ENCODE results near the gene DPY30. TPM values are rescaled to one million over a fixed set of nuclear protein-coding genes. Genes with fewer than 3 reads are reported as not detected.
A peak's percentile ranks its signal among the peaks of the same experiment; 100 is the strongest.

Gene DPY30
- total RNA-seq, 4 donors from 2014 or later, result 52.6 to 83.1 (median 61.1) TPM

DNA sequence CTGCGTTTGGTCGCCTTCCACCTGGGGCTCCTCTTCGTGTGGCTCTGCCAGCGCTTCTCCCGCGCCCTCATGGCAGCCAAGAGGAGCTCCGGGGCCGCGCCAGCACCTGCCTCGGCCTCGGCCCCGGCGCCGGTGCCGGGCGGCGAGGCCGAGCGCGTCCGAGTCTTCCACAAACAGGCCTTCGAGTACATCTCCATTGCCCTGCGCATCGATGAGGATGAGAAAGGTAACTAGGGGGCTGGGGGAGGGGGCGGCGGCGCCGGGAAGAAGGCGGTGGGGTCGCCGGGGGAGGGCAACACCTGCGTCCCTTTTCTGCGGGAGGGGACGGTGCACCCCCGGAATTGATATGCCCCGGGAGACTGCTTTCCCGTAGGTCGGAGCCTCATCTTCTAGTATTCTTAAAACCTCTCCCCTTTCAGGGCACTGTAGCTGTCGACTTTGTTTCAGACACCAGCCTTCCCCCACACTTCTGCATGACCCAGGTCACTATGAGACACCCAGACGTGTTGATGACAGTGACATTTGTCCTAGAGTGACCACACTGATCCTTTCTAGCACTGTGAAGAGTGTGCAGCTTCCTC, 24.5 kb upstream of the DPY30 start:
- no peak for DNase-seq (ENCODE audit: extremely low spot score)
- Histone ChIP-seq H3K4me1 (peaks cover 20 to 39% (median 32%) of the 10 kb centered on the region in 4 donors), H3K4me3 (peak overlapping the region; percentile 76 to 94 (median 84)), H3K27me3 (no peaks in the 10 kb centered on the region), H3K9me3 (no peaks in the 10 kb centered on the region), H3K36me3 (peaks cover 0 to 9% (median 7%) of the 10 kb centered on the region in 4 donors), H3K27ac (replicated peaks in 1 of 4) (peak overlapping the region; percentile 86 to 93 (median 89))
- intact Hi-C loops (cut with DNase I), result loop anchor here (5.0 kb wide), 1 partner anchor 103 kb away; the partner anchor contains the start of gene SLC30A6
- WGBS, result 2% methylated on average over 11 of the region's 40 CpGs
- TF ChIP-seq POLR2A (IDR thresholded peaks at IDR 0.05; ENCODE audit: low read depth), result no peak
- TF ChIP-seq, protein P1, sequence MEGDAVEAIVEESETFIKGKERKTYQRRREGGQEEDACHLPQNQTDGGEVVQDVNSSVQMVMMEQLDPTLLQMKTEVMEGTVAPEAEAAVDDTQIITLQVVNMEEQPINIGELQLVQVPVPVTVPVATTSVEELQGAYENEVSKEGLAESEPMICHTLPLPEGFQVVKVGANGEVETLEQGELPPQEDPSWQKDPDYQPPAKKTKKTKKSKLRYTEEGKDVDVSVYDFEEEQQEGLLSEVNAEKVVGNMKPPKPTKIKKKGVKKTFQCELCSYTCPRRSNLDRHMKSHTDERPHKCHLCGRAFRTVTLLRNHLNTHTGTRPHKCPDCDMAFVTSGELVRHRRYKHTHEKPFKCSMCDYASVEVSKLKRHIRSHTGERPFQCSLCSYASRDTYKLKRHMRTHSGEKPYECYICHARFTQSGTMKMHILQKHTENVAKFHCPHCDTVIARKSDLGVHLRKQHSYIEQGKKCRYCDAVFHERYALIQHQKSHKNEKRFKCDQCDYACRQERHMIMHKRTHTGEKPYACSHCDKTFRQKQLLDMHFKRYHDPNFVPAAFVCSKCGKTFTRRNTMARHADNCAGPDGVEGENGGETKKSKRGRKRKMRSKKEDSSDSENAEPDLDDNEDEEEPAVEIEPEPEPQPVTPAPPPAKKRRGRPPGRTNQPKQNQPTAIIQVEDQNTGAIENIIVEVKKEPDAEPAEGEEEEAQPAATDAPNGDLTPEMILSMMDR (IDR thresholded peaks at IDR 0.05), result no peak

DNA sequence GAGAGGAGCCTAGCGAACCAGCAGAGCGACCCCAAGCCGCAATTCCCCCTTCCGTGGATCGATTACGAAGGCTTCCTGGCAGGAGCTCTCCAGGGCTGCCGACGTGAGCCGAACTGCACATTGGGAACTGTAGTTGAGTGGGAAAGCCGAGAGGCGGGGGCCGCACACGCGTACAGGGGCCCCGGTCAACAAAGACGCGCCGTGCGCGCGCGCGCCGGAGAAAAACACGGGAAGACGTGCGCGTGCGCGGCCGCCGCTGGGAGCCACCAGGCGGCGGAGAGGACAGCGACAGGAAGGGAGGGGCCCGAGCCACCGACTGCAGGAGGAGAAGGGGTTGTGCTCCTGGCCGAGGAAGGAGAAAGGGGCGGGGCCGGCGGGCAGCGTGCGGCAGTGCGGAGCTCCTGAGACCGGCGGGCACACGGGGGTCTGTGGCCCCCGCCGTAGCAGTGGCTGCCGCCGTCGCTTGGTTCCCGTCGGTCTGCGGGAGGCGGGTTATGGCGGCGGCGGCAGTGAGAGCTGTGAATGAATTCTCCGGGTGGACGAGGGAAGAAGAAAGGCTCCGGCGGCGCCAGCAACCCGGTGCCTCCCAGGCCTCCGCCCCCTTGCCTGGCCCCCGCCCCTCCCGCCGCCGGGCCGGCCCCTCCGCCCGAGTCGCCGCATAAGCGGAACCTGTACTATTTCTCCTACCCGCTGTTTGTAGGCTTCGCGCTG, 23.9 kb upstream of the DPY30 start, which contains the start of gene SPAST:
Gene SPAST, plus strand, starts transcription at position 247 of the 711 bp plus-strand sequence. Its CDS starts 276 bp downstream, at position 523.
- intact Hi-C loops (cut with DNase I), result loop anchor here (1.0 to 5.0 kb wide), 3 partner anchors 23 to 104 kb away; partner anchors contain the start of genes MEMO1 and SLC30A6
- DNase-seq (ENCODE audit: extremely low spot score), result peak; percentile 98
- under 1% methylated on average over 32 of the region's 79 CpGs for WGBS
- Histone ChIP-seq H3K9me3 (no peaks in the 10 kb centered on the region), H3K27ac (replicated peaks in 1 of 4) (peak within 1 kb of the TSS; percentile 86 to 93 (median 89)), H3K4me1 (peaks cover 20 to 39% (median 32%) of the 10 kb centered on the region in 4 donors), H3K27me3 (no peaks in the 10 kb centered on the region), H3K36me3 (peaks cover 0 to 7% (median 6%) of the 10 kb centered on the region in 4 donors), H3K4me3 (peak within 1 kb of the TSS; percentile 76 to 94 (median 84))
- TF ChIP-seq POLR2A (IDR thresholded peaks at IDR 0.05; ENCODE audit: low read depth), result peak; percentile 14
- TF ChIP-seq POLR2AphosphoS5 (IDR thresholded peaks at IDR 0.05), result peak; percentile 85 to 90
- TF ChIP-seq, protein P1 (IDR thresholded peaks at IDR 0.05), result peak; percentile 33 to 71 (median 50)
- no peak for TF ChIP-seq EP300 (IDR thresholded peaks at IDR 0.05)

DNA sequence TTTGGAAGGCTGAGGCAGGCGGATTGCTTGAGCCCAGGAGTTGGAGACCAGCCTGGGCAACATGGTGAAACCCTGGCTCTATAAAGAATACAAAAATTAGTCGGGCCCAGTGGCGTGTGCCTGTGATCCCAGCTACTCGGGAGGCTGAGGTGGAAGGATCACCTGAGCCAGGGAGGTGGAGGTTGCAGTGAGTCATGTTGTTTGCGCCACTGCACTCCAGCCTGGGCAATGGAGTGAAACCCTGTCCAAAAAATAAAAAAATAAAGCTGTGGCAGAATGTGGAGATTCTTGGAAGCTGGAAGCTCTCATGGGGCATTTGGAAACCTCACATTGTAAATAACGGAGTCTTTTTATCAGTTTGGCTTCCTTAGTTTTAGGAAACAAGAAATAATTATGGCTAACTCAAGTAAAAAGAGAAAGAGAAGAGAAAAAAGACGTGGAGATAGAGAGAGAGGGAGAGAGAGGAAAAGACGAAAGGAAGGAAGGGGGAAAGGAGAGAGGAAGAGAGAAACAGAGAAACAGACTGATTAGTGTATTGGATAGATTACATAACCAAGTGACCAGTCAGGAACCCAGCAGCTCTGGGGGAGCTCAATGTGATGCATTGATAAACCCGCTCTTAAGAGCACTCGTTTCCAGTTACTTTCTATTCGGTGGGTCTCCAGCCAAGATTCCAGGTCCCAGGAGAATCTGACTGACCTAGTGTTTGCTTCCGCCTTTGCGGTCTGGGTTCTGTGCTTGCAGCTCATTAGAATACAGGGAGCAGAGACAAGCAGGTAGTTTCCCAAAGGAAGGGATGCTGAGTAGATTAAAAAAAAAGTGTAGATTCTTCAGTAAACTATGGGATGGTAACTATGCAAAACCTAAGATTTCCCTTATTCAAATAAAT, 22.6 kb upstream of the DPY30 start:
- peak overlapping the region; percentile 86 to 93 (median 89) for H3K27ac ChIP-seq (replicated peaks in 1 of 4)
- WGBS, result 57% methylated on average over 13 of the region's 13 CpGs
- no peaks in the 10 kb centered on the region for H3K27me3 ChIP-seq
- H3K4me3 ChIP-seq, result peak overlapping the region; percentile 76 to 94 (median 84)
- peaks cover 20 to 39% (median 32%) of the 10 kb centered on the region in 4 donors for H3K4me1 ChIP-seq
- H3K36me3 ChIP-seq, result peaks cover 0 to 7% (median 6%) of the 10 kb centered on the region in 4 donors
- no peak for DNase-seq (ENCODE audit: extremely low spot score)
- intact Hi-C loops (cut with DNase I), result loop anchor here (2.0 to 5.0 kb wide), 2 partner anchors 21 to 105 kb away; partner anchors contain the start of gene SLC30A6
- no peaks in the 10 kb centered on the region for H3K9me3 ChIP-seq
- no peak for TF ChIP-seq EP300 (IDR thresholded peaks at IDR 0.05)
- no peak for TF ChIP-seq POLR2AphosphoS5 (IDR thresholded peaks at IDR 0.05)
- no peak for TF ChIP-seq POLR2A (IDR thresholded peaks at IDR 0.05; ENCODE audit: low read depth)
- TF ChIP-seq, protein P1 (IDR thresholded peaks at IDR 0.05), result no peak

DNA sequence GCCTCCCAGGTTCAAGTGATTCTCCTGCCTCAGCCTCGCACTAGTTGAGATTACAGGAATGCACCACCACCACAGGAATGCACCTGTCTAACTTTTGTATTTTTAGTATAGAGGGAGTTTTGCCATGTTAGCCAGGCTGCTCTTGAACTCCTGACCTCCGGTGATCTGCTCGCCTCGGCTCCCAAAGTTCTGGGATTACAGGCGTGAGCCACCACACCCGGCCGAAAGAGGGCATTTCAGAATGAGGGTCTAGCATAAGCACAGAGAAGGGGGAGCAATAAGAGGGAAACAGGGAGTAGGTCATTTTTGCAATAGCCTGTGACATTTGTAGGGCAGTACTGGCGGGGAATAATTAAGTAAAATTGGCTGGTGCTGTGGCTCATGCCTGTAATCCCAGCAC, 21.8 kb upstream of the DPY30 start:
- Histone ChIP-seq H3K27ac (replicated peaks in 1 of 4) (no peak overlapping the region), H3K36me3 (peaks cover 0 to 6% (median 4%) of the 10 kb centered on the region in 4 donors), H3K9me3 (no peaks in the 10 kb centered on the region), H3K4me1 (peaks cover 20 to 32% (median 30%) of the 10 kb centered on the region in 4 donors), H3K27me3 (no peaks in the 10 kb centered on the region), H3K4me3 (no peak overlapping the region)
- 97% methylated on average over 8 of the region's 8 CpGs for WGBS
- intact Hi-C loops (cut with DNase I), result loop anchor here (5.0 kb wide), 1 partner anchor 106 kb away; the partner anchor contains the start of gene SLC30A6
- no peak for DNase-seq (ENCODE audit: extremely low spot score)
- TF ChIP-seq POLR2AphosphoS5 (IDR thresholded peaks at IDR 0.05) (no peak), EP300 (IDR thresholded peaks at IDR 0.05) (no peak), POLR2A (IDR thresholded peaks at IDR 0.05; ENCODE audit: low read depth) (no peak)
- TF ChIP-seq, protein P1 (IDR thresholded peaks at IDR 0.05), result no peak

Data from esophagus muscularis mucosa (tissue), 4 donors.